ENCODE results near the gene SNX3.

GRCh38 chr6:108242721-108243120 is 18.1 kb downstream of the SNX3 start:
- TF ChIP-seq, protein P1, sequence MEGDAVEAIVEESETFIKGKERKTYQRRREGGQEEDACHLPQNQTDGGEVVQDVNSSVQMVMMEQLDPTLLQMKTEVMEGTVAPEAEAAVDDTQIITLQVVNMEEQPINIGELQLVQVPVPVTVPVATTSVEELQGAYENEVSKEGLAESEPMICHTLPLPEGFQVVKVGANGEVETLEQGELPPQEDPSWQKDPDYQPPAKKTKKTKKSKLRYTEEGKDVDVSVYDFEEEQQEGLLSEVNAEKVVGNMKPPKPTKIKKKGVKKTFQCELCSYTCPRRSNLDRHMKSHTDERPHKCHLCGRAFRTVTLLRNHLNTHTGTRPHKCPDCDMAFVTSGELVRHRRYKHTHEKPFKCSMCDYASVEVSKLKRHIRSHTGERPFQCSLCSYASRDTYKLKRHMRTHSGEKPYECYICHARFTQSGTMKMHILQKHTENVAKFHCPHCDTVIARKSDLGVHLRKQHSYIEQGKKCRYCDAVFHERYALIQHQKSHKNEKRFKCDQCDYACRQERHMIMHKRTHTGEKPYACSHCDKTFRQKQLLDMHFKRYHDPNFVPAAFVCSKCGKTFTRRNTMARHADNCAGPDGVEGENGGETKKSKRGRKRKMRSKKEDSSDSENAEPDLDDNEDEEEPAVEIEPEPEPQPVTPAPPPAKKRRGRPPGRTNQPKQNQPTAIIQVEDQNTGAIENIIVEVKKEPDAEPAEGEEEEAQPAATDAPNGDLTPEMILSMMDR (conservative IDR thresholded peaks at IDR 0.05; ENCODE audit: low read length): no peak
- TF ChIP-seq EZH2phosphoT487 (IDR thresholded peaks at IDR 0.05; ENCODE audit: borderline replicate concordance, low read depth, low read length): no peak
